Parathyroid adenoma (tissue), 2 donors: ENCODE data around the gene GDF10.

ENCODE experiments used
- H2AFZ ChIP-seq: fragments of 300-600 bp; sonication (generic); one replicate; pipeline ENCODE4 v1.7.0; 2017; ENCODE audit warnings: antibody characterized with exemption, mild to moderate bottlenecking
- H3K27ac ChIP-seq: fragments of 300-600 bp; sonication (generic); one replicate; pipeline ENCODE4 v1.7.0; 2017
- H3K27me3 ChIP-seq: fragments of 300-600 bp; sonication (generic); one replicate; pipeline ENCODE4 v1.7.0; 2017; ENCODE audit warnings: low read length; ENCODE audit not compliant: control insufficient read depth, insufficient read depth
- H3K36me3 ChIP-seq: fragments of 300-600 bp; sonication (generic); one replicate; pipeline ENCODE4 v1.7.0; 2017; ENCODE audit warnings: low read length; ENCODE audit not compliant: control insufficient read depth, insufficient read depth
- H3K4me1 ChIP-seq: fragments of 300-600 bp; sonication (generic); one replicate; pipeline ENCODE4 v1.7.0; 2017; ENCODE audit warnings: control low read depth
- H3K4me2 ChIP-seq: fragments of 300-600 bp; sonication (generic); one replicate; pipeline ENCODE4 v1.7.0; 2017; ENCODE audit warnings: low read length
- H3K4me3 ChIP-seq: fragments of 300-600 bp; sonication (generic); one replicate; pipeline ENCODE4 v1.7.0; 2017; ENCODE audit warnings: low read depth, low read length
- H3K79me2 ChIP-seq: fragments of 300-600 bp; sonication (generic); one replicate; pipeline ENCODE4 v1.7.0; 2017; ENCODE audit warnings: control low read depth
- H3K9ac ChIP-seq: fragments of 300-600 bp; sonication (generic); one replicate; pipeline ENCODE4 v1.7.0; 2017; ENCODE audit warnings: mild to moderate bottlenecking
- H3K9me3 ChIP-seq: fragments of 300-600 bp; sonication (generic); one replicate; pipeline ENCODE4 v1.7.0; 2017; ENCODE audit warnings: low read length; ENCODE audit not compliant: control insufficient read depth
- TF ChIP-seq, protein P1 (sequence below): fragments of 300-600 bp; sonication (generic); IDR thresholded peaks from one replicate; pipeline ENCODE4 v1.7.0; 2017; ENCODE audit warnings: antibody characterized with exemption, mild to moderate bottlenecking
- donor health status: primary hyperparathyroidism.

Gene GDF10

GRCh38 chr10:47347303-47347675 is 47.3 kb downstream of the GDF10 start:
- no peak overlapping the region for H3K9ac ChIP-seq
- H2AFZ ChIP-seq = no peak overlapping the region
- no peak overlapping the region for H3K4me2 ChIP-seq
- no peaks in the 10 kb centered on the region for H3K9me3 ChIP-seq
- TF ChIP-seq, protein P1, sequence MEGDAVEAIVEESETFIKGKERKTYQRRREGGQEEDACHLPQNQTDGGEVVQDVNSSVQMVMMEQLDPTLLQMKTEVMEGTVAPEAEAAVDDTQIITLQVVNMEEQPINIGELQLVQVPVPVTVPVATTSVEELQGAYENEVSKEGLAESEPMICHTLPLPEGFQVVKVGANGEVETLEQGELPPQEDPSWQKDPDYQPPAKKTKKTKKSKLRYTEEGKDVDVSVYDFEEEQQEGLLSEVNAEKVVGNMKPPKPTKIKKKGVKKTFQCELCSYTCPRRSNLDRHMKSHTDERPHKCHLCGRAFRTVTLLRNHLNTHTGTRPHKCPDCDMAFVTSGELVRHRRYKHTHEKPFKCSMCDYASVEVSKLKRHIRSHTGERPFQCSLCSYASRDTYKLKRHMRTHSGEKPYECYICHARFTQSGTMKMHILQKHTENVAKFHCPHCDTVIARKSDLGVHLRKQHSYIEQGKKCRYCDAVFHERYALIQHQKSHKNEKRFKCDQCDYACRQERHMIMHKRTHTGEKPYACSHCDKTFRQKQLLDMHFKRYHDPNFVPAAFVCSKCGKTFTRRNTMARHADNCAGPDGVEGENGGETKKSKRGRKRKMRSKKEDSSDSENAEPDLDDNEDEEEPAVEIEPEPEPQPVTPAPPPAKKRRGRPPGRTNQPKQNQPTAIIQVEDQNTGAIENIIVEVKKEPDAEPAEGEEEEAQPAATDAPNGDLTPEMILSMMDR = no peak
- H3K79me2 ChIP-seq = no peaks in the 10 kb centered on the region
- H3K36me3 ChIP-seq = no peaks in the 10 kb centered on the region
- H3K4me3 ChIP-seq = no peak overlapping the region
- H3K27me3 ChIP-seq = no peaks in the 10 kb centered on the region
- no peaks in the 10 kb centered on the region for H3K4me1 ChIP-seq
- no peak overlapping the region for H3K27ac ChIP-seq

- Histone ChIP-seq H3K9me3 (no peaks in the 10 kb centered on the region), H3K27ac (no peak within 1 kb of the TSS), H2AFZ (no peak within 1 kb of the TSS), H3K27me3 (no peaks in the 10 kb centered on the region), H3K79me2 (no peaks in the 10 kb centered on the region), H3K4me1 (no peaks in the 10 kb centered on the region), H3K4me2 (no peak within 1 kb of the TSS), H3K9ac (no peak within 1 kb of the TSS), H3K36me3 (no peaks in the 10 kb centered on the region), H3K4me3 (no peak within 1 kb of the TSS)
- TF ChIP-seq, protein P1 = no peak
These were observed 48.2 kb downstream of the GDF10 start, which contains the start of gene RBP3 for GRCh38 chr10:47348138-47348651. RBP3 (plus strand) TSS chr10:47348363; CDS start chr10:47348485, 122 bp downstream.

DNA sequence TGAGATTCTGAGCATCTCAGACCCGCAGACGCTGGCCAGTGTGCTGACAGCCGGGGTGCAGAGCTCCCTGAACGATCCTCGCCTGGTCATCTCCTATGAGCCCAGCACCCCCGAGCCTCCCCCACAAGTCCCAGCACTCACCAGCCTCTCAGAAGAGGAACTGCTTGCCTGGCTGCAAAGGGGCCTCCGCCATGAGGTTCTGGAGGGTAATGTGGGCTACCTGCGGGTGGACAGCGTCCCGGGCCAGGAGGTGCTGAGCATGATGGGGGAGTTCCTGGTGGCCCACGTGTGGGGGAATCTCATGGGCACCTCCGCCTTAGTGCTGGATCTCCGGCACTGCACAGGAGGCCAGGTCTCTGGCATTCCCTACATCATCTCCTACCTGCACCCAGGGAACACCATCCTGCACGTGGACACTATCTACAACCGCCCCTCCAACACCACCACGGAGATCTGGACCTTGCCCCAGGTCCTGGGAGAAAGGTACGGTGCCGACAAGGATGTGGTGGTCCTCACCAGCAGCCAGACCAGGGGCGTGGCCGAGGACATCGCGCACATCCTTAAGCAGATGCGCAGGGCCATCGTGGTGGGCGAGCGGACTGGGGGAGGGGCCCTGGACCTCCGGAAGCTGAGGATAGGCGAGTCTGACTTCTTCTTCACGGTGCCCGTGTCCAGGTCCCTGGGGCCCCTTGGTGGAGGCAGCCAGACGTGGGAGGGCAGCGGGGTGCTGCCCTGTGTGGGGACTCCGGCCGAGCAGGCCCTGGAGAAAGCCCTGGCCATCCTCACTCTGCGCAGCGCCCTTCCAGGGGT is 48.9 kb downstream of the GDF10 start:
- TF ChIP-seq, protein P1 = no peak
- H2AFZ ChIP-seq = no peak overlapping the region
- H3K4me2 ChIP-seq = no peak overlapping the region
- H3K9ac ChIP-seq = no peak overlapping the region
- no peaks in the 10 kb centered on the region for H3K36me3 ChIP-seq
- H3K79me2 ChIP-seq = no peaks in the 10 kb centered on the region
- no peaks in the 10 kb centered on the region for H3K9me3 ChIP-seq
- H3K4me1 ChIP-seq = no peaks in the 10 kb centered on the region
- no peak overlapping the region for H3K4me3 ChIP-seq
- no peak overlapping the region for H3K27ac ChIP-seq
- H3K27me3 ChIP-seq = no peaks in the 10 kb centered on the region

DNA sequence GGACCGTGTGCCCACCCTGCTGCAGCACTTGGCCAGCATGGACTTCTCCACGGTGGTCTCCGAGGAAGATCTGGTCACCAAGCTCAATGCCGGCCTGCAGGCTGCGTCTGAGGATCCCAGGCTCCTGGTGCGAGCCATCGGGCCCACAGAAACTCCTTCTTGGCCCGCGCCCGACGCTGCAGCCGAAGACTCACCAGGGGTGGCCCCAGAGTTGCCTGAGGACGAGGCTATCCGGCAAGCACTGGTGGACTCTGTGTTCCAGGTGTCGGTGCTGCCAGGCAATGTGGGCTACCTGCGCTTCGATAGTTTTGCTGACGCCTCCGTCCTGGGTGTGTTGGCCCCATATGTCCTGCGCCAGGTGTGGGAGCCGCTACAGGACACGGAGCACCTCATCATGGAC is 49.5 kb downstream of the GDF10 start:
- Histone ChIP-seq H3K27me3 (no peaks in the 10 kb centered on the region), H3K36me3 (no peaks in the 10 kb centered on the region), H3K4me1 (no peaks in the 10 kb centered on the region), H3K9ac (no peak overlapping the region), H3K27ac (no peak overlapping the region), H3K4me2 (no peak overlapping the region), H3K79me2 (no peaks in the 10 kb centered on the region), H2AFZ (no peak overlapping the region), H3K9me3 (no peaks in the 10 kb centered on the region), H3K4me3 (no peak overlapping the region)
- TF ChIP-seq, protein P1 = no peak
